Skeletal muscle satellite cell (primary cell): ENCODE results near the gene TMOD4.

Experiments used
- H3K27me3 ChIP-seq: 2 replicates; pipeline ENCODE4 v1.7.0; 2013; ENCODE audit warnings: low read length; ENCODE audit not compliant: control insufficient read depth, insufficient read depth
- H3K36me3 ChIP-seq: 2 replicates; pipeline ENCODE4 v1.7.0; 2013; ENCODE audit warnings: mild to moderate bottlenecking, control low read depth, low read length; ENCODE audit not compliant: insufficient read depth
- H3K4me1 ChIP-seq: 2 replicates; pipeline ENCODE4 v1.7.0; 2013; ENCODE audit warnings: low read length; ENCODE audit not compliant: control insufficient read depth, insufficient read depth
- H3K4me2 ChIP-seq: 2 replicates; pipeline ENCODE4 v1.7.0; 2013; ENCODE audit warnings: mild to moderate bottlenecking, low read length
- H3K4me3 ChIP-seq: 2 replicates; pipeline ENCODE4 v1.7.0; 2013; ENCODE audit warnings: low read length
- H3K9ac ChIP-seq: 2 replicates; pipeline ENCODE4 v1.7.0; 2013; ENCODE audit warnings: mild to moderate bottlenecking, low read depth, low read length, moderate library complexity
- H3K9me3 ChIP-seq: replicated peaks from 2 replicates; pipeline ENCODE4 v1.7.0; 2013; ENCODE audit warnings: mild to moderate bottlenecking, control low read depth, low read length

The TMOD4 gene

GRCh38 chr1:151167116-151167515 is 8.7 kb downstream of the TMOD4 start:
- Histone ChIP-seq H3K9ac (peak overlapping the region; percentile 92), H3K4me3 (peak overlapping the region; percentile 91), H3K9me3 (no peaks in the 10 kb centered on the region), H3K4me1 (peaks cover 20% of the 10 kb centered on the region), H3K27me3 (no peaks in the 10 kb centered on the region), H3K4me2 (peak overlapping the region; percentile 96), H3K36me3 (peaks cover 30% of the 10 kb centered on the region)

GRCh38 chr1:151166505-151166956 is 9.2 kb downstream of the TMOD4 start:
- Histone ChIP-seq H3K36me3 (peaks cover 34% of the 10 kb centered on the region), H3K4me1 (peaks cover 20% of the 10 kb centered on the region), H3K9ac (peak overlapping the region; percentile 92), H3K27me3 (no peaks in the 10 kb centered on the region), H3K4me2 (peak overlapping the region; percentile 96), H3K4me3 (peak overlapping the region; percentile 91), H3K9me3 (no peaks in the 10 kb centered on the region)

- Histone ChIP-seq H3K4me2 (peak within 1 kb of the TSS; percentile 96), H3K4me1 (peaks cover 20% of the 10 kb centered on the region), H3K27me3 (no peaks in the 10 kb centered on the region), H3K4me3 (peak within 1 kb of the TSS; percentile 91), H3K9me3 (no peaks in the 10 kb centered on the region), H3K9ac (peak within 1 kb of the TSS; percentile 92), H3K36me3 (peaks cover 35% of the 10 kb centered on the region)
Measured at GRCh38 chr1:151165738-151166504, 9.9 kb downstream of the TMOD4 start, which contains the start of the genes LYSMD1 and SCNM1. Gene LYSMD1 (minus strand): TSS chr1:151165902. CDS start chr1:151165258, 644 bp downstream. Gene SCNM1 (plus strand): TSS chr1:151166144. CDS start chr1:151166153, 9 bp downstream.

- Histone ChIP-seq H3K4me2 (peak overlapping the region; percentile 87), H3K9ac (peak overlapping the region; percentile 92), H3K9me3 (no peaks in the 10 kb centered on the region), H3K27me3 (no peaks in the 10 kb centered on the region), H3K4me3 (peak overlapping the region; percentile 91), H3K4me1 (peaks cover 20% of the 10 kb centered on the region), H3K36me3 (peaks cover 35% of the 10 kb centered on the region)
Measured at GRCh38 chr1:151165281-151165737, 10.5 kb downstream of the TMOD4 start.

- peak overlapping the region; percentile 92 for H3K9ac ChIP-seq
- peaks cover 20% of the 10 kb centered on the region for H3K4me1 ChIP-seq
- peak overlapping the region; percentile 87 for H3K4me2 ChIP-seq
- peak overlapping the region; percentile 91 for H3K4me3 ChIP-seq
- peaks cover 33% of the 10 kb centered on the region for H3K36me3 ChIP-seq
- H3K27me3 ChIP-seq, result no peaks in the 10 kb centered on the region
- no peaks in the 10 kb centered on the region for H3K9me3 ChIP-seq
Measured at GRCh38 chr1:151164732-151165280, 11.0 kb downstream of the TMOD4 start.

- peaks cover 4% of the 10 kb centered on the region for H3K4me1 ChIP-seq
Measured at GRCh38 chr1:151159373-151159772, 16.4 kb downstream of the TMOD4 start.

GRCh38 chr1:151158751-151159251 is 17.0 kb downstream of the TMOD4 start:
- Histone ChIP-seq H3K4me2 (no peak overlapping the region), H3K27me3 (no peaks in the 10 kb centered on the region), H3K36me3 (peaks cover 34% of the 10 kb centered on the region), H3K9ac (no peak overlapping the region), H3K9me3 (no peaks in the 10 kb centered on the region), H3K4me1 (no peaks in the 10 kb centered on the region), H3K4me3 (no peak overlapping the region)

More at GRCh38 chr1:151159373-151159772, 16.4 kb downstream of the TMOD4 start:
- Histone ChIP-seq H3K9me3 (no peaks in the 10 kb centered on the region), H3K4me2 (no peak overlapping the region), H3K9ac (no peak overlapping the region), H3K27me3 (no peaks in the 10 kb centered on the region), H3K36me3 (peaks cover 34% of the 10 kb centered on the region), H3K4me3 (no peak overlapping the region)

- H3K4me2 ChIP-seq, result no peak overlapping the region
- H3K9ac ChIP-seq, result no peak overlapping the region
- peaks cover 34% of the 10 kb centered on the region for H3K36me3 ChIP-seq
- no peaks in the 10 kb centered on the region for H3K4me1 ChIP-seq
- no peaks in the 10 kb centered on the region for H3K27me3 ChIP-seq
- no peaks in the 10 kb centered on the region for H3K9me3 ChIP-seq
- H3K4me3 ChIP-seq, result no peak overlapping the region
Measured at GRCh38 chr1:151158326-151158725, 17.5 kb downstream of the TMOD4 start.

- Histone ChIP-seq H3K4me1 (no peaks in the 10 kb centered on the region), H3K4me2 (no peak overlapping the region), H3K36me3 (peaks cover 34% of the 10 kb centered on the region), H3K9ac (no peak overlapping the region), H3K27me3 (no peaks in the 10 kb centered on the region), H3K9me3 (no peaks in the 10 kb centered on the region), H3K4me3 (no peak overlapping the region)
Measured at GRCh38 chr1:151157067-151157531, 18.7 kb downstream of the TMOD4 start.

GRCh38 chr1:151156515-151156819 is 19.3 kb downstream of the TMOD4 start, which contains the start of gene TNFAIP8L2:
Gene TNFAIP8L2 (plus strand): TSS chr1:151156649. CDS start chr1:151158698, 2,049 bp downstream.
- Histone ChIP-seq H3K4me3 (no peak within 1 kb of the TSS), H3K27me3 (no peaks in the 10 kb centered on the region), H3K9me3 (no peaks in the 10 kb centered on the region), H3K9ac (no peak within 1 kb of the TSS), H3K36me3 (peaks cover 29% of the 10 kb centered on the region), H3K4me2 (no peak within 1 kb of the TSS), H3K4me1 (no peaks in the 10 kb centered on the region)

- no peaks in the 10 kb centered on the region for H3K9me3 ChIP-seq
- H3K27me3 ChIP-seq, result no peaks in the 10 kb centered on the region
- H3K36me3 ChIP-seq, result no peaks in the 10 kb centered on the region
- H3K4me2 ChIP-seq, result no peak overlapping the region
- peaks cover 25% of the 10 kb centered on the region for H3K4me1 ChIP-seq
- no peak overlapping the region for H3K4me3 ChIP-seq
- H3K9ac ChIP-seq, result peak overlapping the region; percentile 69
Measured at GRCh38 chr1:151147665-151148064, 28.1 kb downstream of the TMOD4 start.
